HG03095 (cell line): Measurements from ENCODE around the gene SLC45A1.

Source experiments
- ATAC-seq: cut with Tn5 transposase; IDR thresholded peaks from one replicate; pipeline ENCODE4 v1.9.1; 2021; ENCODE audit warnings: moderate library complexity; ENCODE audit not compliant: unreplicated experiment

SLC45A1 gene

GRCh38 chr1:8311068-8311718, 6.7 kb upstream of the SLC45A1 start:
- ATAC-seq = no peak

GRCh38 chr1:8312235-8313218, 5.4 kb upstream of the SLC45A1 start:
- no peak for ATAC-seq

GRCh38 chr1:8313231-8313630, 4.7 kb upstream of the SLC45A1 start:
- ATAC-seq = no peak

- no peak for ATAC-seq
Observed at GRCh38 chr1:8314346-8315280, 3.3 kb upstream of the SLC45A1 start.

GRCh38 chr1:8315573-8316475, 2.1 kb upstream of the SLC45A1 start:
- ATAC-seq = no peak

GRCh38 chr1:8318436-8318835, 522 bp downstream of the SLC45A1 start:
- ATAC-seq = no peak

GRCh38 chr1:8321612-8322011, 3.7 kb downstream of the SLC45A1 start:
- ATAC-seq = no peak

- ATAC-seq = no peak
Observed at GRCh38 chr1:8323706-8324105, 5.8 kb downstream of the SLC45A1 start.

GRCh38 chr1:8324176-8324810, 6.4 kb downstream of the SLC45A1 start:
- ATAC-seq = no peak

- no peak for ATAC-seq
Observed at GRCh38 chr1:8325771-8326170, 7.9 kb downstream of the SLC45A1 start.

GRCh38 chr1:8326265-8326664, 8.4 kb downstream of the SLC45A1 start:
- ATAC-seq = no peak

GRCh38 chr1:8328271-8328670, 10.4 kb downstream of the SLC45A1 start:
- no peak for ATAC-seq

GRCh38 chr1:8329439-8329838, 11.5 kb downstream of the SLC45A1 start:
- ATAC-seq = no peak

GRCh38 chr1:8329858-8330257, 11.9 kb downstream of the SLC45A1 start:
- ATAC-seq = no peak

- ATAC-seq = no peak
Observed at GRCh38 chr1:8330271-8331125, 12.6 kb downstream of the SLC45A1 start.

- ATAC-seq = no peak
Observed at GRCh38 chr1:8332806-8333205, 14.9 kb downstream of the SLC45A1 start.

GRCh38 chr1:8333246-8333987, 15.5 kb downstream of the SLC45A1 start:
- no peak for ATAC-seq
